HT1080 (cell line): ENCODE data around the gene THSD7B. TPM values are rescaled to one million over a fixed set of nuclear protein-coding genes. Genes with fewer than 3 reads are reported as not detected.
"Not testable (repeated sequence)": the region's sequence is repeated elsewhere in the genome, so short reads cannot be mapped to it uniquely, and the experiment has no call there.

Experiments used
- DNase-seq: peaks from one replicate; pipeline ENCODE4 v3.0.0-alpha.2; 2015; ENCODE audit warnings: low read depth
- polyA plus RNA-seq, 2 experiments: library from polyadenylated mRNA; depleted of rRNA; stranded (reverse); fragments of >200 nt; gene quantifications; 2 replicates each; pipeline ENCODE4 v1.2.3, GENCODE V29; 2015
- total RNA-seq: library from RNA; depleted of rRNA; stranded (reverse); fragments of >200 nt; shearing (Covaris generic); gene quantifications from 2 replicates; pipeline ENCODE4 v1.2.3, GENCODE V29; 2014; rRNA removed

Gene THSD7B
- 0.03 and 0.77 TPM in 2 replicates for total RNA-seq
- 0.01 and 0.03 TPM in 2 replicates for polyA plus RNA-seq (2015; cell fraction: cytosol; rRNA removed)
- 0.03 and 0.08 TPM in 2 replicates for polyA plus RNA-seq (2015; cell fraction: nucleus; rRNA removed)

DNA sequence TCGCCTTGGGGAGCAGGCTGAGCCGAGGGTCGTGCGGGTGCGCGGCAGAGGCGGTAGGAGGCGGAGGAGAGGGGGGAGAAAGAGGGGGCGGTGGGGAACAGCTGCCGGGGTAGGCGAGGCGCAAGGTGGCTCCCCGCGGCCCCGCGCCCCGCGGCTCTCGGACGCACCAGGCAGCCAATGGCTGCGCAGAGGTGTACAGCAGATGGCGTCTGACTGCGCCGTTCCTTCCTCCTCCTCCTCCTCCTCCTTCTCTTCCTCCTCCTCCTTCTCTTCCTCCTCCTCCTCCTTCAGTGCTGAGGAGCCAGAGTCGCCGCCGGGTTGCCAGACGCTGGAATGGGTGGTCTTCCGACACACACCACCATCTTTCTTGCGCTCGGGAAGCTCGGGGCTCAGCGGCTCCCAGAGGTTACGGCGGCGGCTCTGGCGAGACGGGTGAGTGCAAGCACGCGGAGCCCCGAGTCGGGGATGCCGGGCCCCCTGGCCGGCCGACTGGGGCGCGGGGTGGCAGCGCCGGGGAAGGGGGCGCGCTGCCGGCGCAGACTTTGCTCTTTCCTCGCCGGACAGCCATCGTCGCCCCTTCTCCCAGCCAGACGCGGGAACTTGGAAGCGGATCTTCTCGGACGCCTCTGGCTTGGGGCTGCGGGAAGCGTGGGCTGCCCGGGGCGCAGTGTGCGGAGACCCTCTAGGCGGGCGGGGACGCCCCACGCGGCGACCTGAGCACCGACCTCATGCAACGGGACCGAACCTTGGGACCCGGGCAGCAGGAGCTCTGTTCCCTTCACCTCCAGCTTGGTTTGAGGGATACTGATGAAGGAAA is at the start of gene THSD7B:
THSD7B (plus strand) TSS at position 290 of the 817 bp plus-strand sequence. CDS start 116,634 bp downstream, outside the sequence.
- DNase-seq: peak; percentile 7

DNA sequence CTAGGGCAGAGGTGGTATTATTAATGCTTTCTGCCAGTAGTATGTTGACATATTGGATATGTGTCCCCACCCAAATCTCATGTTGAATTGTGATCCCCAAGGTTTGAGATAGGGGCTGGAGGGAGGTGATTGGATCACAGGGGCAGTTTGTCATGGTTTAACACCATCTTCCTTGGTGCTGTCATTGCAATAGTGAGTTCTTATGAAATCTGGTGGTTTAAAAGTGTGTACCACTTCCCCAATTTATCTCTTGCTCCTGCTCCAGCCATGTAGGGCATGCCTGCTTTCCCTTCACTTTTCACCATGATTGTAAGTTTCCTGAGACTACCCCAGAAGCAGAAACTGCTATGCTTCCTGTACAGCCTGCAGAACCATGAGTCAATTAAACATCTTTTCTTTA is 47.1 kb upstream of the THSD7B start:
- no peak for DNase-seq

- DNase-seq: no peak
Observed at GRCh38 chr2:136727973-136728699, 37.2 kb upstream of the THSD7B start.

- no peak for DNase-seq
Observed at GRCh38 chr2:136736236-136736635, 29.1 kb upstream of the THSD7B start.

GRCh38 chr2:136738044-136738443 is 27.3 kb upstream of the THSD7B start:
- no peak for DNase-seq

GRCh38 chr2:136741471-136741870 is 23.9 kb upstream of the THSD7B start:
- DNase-seq: no peak

DNA sequence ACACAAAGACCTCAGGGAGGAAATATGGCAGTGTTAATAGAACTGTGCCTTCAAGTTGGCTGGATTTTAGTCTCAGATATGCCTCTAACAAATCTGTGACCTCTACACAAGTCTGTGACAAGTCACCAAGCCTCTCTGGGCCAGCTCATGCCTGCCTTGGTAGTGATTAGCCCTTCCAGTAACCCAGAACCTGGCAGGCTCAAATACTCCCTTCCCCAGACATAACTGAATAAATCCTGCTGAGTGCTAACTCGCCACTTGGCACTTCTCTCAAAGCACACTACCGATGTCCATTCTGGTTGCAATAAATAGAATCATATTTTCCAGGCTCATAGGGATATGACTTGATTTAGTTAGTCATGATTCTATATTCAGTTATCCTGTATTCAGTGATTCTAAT is 15.3 kb upstream of the THSD7B start:
- no peak for DNase-seq

DNA sequence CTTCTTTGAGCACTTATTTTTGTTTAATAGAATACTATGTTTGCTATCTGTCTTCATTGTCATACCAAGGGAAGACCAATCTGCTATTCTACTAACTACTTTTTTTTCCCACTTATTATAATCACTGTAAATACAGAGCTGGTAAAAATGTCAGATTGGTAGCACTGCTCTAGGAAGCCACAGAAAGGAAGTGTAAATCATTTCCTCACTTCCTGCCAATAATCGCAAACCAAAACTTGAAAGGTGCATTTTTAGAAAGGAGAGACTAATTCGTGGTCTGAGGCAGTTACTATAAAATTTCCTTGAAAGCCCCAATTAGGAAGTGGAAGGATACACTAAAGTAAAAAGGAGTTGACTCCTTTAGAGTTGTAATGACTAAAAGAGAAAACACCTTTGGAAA is 13.9 kb upstream of the THSD7B start:
- no peak for DNase-seq

DNA sequence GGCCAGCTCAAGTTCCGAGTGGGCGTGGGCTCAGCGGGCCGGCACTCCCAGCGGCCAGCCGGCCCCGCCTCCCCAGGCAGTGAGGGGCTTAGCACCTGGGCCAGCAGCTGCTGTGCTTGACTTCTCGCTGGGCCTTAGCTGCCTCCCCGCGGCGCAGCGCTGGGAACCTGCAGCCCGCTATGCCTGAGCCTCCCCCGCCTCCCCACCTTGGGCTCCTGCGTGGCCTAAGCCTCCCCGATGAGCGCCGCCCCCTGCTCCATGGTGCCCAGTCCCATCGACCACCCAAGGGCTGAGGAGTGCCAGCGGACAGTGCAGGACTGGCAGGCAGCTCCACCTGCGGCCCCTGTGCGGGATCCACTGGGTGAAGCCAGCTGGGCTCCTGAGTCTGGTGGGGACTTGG is 6.8 kb upstream of the THSD7B start:
- not testable (repeated sequence) for DNase-seq

- no peak for DNase-seq
Observed at GRCh38 chr2:136764452-136765255, 691 bp upstream of the THSD7B start.

DNA sequence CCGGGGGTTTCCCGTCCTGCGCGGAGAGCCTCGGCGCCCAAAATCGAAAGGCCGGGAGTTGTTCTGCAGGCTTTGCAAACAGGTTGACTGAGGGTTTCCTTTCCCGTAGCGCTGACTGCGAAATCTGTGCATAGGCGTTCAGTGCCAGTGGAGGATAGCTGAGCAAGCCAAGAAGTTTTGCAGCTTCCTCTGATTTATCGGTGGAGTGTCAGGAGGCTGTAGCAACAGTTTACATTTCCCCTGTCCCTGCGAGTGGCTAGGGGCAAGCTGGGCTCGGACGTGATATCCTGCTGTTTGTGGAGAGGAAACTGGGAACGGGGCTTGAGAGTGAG is 694 bp downstream of the THSD7B start:
- DNase-seq: no peak

GRCh38 chr2:136767030-136767429 is 1.7 kb downstream of the THSD7B start:
- no peak for DNase-seq

DNA sequence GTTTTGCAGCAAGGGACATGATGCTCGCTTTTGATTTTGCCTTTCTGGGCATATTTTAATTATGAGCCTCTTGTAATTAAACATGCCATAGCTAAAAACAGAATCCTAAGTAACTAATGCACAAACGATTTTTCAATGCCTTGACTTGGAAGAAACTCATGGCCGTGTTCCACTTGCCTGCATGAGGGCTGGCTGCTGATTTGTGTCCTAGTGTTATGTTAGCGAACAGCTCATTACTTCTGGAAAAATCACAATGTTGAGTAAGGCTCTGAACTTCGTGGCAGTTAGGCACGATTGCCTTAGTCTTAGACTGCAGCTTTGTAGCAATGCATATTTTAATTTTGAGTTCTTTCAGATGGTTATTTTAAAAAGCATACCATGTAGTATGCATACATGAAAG is 4.5 kb downstream of the THSD7B start:
- DNase-seq: no peak

DNA sequence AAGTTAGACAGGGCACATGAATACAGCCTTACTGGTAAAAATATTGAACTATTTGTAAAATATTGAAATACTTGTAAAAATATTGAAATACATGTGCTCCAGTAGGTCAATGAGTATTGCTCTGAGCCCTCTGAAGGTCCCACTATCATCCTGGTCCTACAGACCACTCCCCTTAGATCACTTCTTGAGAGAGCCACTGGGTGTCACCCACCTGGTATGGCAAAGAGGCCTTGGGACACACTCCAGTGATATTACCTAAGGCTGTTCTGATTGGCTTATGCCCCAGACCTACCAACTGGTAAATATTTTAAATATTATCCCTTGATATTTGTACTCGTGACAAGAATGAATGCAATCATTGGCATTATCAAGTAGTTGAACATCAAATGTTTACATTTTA is 5.0 kb downstream of the THSD7B start:
- no peak for DNase-seq

DNA sequence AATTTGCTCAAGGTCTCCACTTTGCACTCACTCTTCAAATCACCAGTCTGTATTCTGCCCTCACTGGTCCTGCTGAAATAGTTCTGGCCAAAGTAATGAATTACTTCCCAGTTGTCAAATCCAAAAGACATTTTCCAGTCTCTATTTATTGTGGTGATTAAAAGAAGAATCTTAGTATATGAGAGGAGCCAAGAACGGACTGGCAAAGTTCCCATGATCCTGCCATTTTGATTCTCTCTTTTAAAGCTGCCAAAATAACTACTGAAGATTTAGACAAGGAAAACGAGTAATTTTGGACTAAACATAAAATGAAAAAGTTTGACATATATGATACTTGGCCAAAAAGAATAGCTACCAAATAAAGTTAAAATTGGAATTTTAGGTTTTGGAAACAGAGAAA is 12.0 kb downstream of the THSD7B start:
- no peak for DNase-seq

DNA sequence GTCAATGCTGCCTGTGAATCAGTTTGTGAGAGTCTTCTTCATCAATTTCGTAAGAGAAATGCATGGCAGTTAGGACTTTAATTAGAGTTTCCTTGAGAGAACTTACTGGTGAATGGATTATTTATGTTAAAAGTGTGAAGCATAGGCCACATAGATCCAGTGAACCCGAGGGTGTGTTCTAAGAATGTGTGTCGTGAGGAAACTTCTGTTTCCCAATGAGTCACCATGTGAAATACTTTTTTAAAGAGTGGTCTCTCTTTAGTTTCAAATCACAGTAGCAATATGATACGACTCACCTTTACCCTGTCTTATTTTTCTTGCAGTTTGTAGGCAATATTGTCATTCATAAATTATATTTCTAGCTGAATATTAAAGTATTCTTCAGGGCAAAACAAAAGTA is 18.5 kb downstream of the THSD7B start:
- DNase-seq: no peak

- DNase-seq: no peak
Observed at GRCh38 chr2:136785215-136785614, 19.9 kb downstream of the THSD7B start.

DNA sequence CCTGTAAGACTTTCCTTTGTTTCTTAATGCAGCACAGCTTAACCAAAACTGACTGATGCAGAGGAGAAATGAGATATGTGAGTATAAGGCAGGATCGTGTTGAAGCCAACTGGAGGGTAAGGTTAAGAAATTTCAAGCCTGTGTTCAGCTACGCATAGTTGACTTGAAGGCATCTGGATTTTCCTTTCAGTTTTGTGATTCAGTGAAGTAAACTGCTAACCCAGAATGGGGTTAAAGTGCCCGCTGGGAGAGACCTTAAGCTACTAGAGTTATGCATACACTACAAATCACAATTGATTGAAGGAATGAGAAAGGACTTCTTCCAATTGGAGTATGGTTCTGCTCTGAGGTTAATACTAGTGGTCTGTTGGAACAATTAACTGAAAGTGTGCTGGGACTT is 22.6 kb downstream of the THSD7B start:
- no peak for DNase-seq

GRCh38 chr2:136796339-136796738 is 31.0 kb downstream of the THSD7B start:
- DNase-seq: no peak

GRCh38 chr2:136798766-136799165 is 33.4 kb downstream of the THSD7B start:
- no peak for DNase-seq

DNA sequence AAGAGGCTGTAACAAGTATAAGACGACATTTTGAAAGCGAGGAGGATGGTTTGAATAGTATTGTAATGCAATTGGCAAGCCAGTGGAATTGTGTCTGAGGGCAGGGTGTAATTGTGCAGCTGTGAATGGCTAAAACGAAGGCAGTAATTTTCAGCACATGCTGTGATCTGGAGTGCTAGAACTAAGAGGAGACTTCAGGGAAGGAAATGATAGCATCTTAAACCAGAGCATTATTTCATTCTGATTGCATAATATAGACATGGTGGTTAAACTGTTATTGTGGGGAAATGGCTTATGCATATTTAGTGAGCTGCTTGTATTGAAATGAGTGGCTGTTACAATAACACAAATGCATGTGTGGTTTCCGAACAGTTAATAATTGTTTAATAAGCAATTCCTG is 36.3 kb downstream of the THSD7B start:
- no peak for DNase-seq

DNA sequence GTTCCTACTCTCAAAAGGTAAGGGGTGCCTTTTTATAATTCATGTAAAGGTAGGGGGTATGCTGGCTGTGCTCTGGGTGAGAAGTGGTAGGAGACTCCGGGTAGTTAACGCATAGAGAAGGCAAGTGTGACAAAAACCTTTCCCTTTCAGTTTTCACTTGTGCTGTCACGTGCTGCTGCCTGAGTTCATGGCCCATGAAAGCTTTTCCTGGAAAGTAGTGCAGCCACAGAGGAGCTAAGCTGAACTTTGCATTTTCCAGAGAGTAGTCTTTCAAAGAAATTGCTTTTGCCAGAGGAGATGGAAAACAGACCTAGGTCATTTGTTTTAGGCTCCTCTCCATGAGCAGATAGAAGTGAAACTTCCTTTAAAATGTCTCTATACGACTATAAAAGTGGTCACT is 44.7 kb downstream of the THSD7B start:
- DNase-seq: no peak
